ENCODE data around the gene SHISA7. TPM values are rescaled to one million over a fixed set of nuclear protein-coding genes. Genes with fewer than 3 reads are reported as not detected.
"Not testable (repeated sequence)": the region's sequence is repeated elsewhere in the genome, so short reads cannot be mapped to it uniquely, and the experiment has no call there.

Gene SHISA7
- total and polyA plus RNA-seq, 5 donors = 0.05 TPM; not detected in 4

GRCh38 chr19:55451965-55452748 is 9.1 kb upstream of the SHISA7 start:
- Histone ChIP-seq H3K9me3 (ENCODE audit: control insufficient read depth, low read length) (no peaks in the 10 kb centered on the region), H3K27me3 (ENCODE audit: control insufficient read depth, insufficient read depth) (no peaks in the 10 kb centered on the region), H3K4me1 (ENCODE audit: control insufficient read depth, insufficient read depth, low read length) (no peaks in the 10 kb centered on the region), H3K27ac (ENCODE audit: low read length) (no peak overlapping the region), H3K4me3 (ENCODE audit: low read length) (no peak overlapping the region)
- intact Hi-C loops (cut with DNase I) = no loop called here
- ATAC-seq (no peak), DNase-seq (peak in 2 of 3 donors; percentile 64 to 73)
- 2% methylated on average over 57 of the region's 57 CpGs for WGBS

GRCh38 chr19:55451163-55451964 is 8.3 kb upstream of the SHISA7 start:
- Histone ChIP-seq H3K27me3 (ENCODE audit: control insufficient read depth, insufficient read depth) (no peaks in the 10 kb centered on the region), H3K27ac (ENCODE audit: low read length) (no peak overlapping the region), H3K4me3 (ENCODE audit: low read length) (no peak overlapping the region), H3K4me1 (ENCODE audit: control insufficient read depth, insufficient read depth, low read length) (no peaks in the 10 kb centered on the region), H3K9me3 (ENCODE audit: control insufficient read depth, low read length) (no peaks in the 10 kb centered on the region)
- 1% methylated on average over 80 of the region's 80 CpGs for WGBS
- intact Hi-C loops (cut with DNase I) = no loop called here
- DNase-seq (peak in 1 of 3 donors; percentile 61), ATAC-seq (no peak)

DNA sequence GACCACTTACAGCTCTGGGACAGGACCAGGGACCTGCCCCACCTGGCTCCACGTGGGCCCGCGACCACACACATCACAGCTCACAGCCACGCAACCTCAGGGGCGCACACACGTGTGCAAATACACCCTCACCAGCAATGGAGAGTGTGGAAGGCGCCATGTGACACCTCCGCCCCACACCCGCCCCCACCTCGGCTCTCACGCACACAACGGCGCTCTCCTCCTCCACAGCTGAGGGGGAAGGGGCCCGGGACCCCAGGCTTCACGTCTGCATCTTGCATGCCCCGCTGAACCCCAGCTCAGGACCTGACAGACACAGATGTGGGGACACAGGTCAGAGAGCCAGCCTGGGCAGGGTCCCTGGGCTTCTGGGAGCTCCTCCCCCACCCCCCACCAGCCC is 6.4 kb upstream of the SHISA7 start:
- H3K27me3 ChIP-seq (ENCODE audit: control insufficient read depth, insufficient read depth) = no peaks in the 10 kb centered on the region
- no peak overlapping the region for H3K27ac ChIP-seq (ENCODE audit: low read length)
- H3K4me3 ChIP-seq (ENCODE audit: low read length) = no peak overlapping the region
- 34% methylated on average over 16 of the region's 16 CpGs for WGBS
- no peak for ATAC-seq
- peak in 1 of 3 donors; percentile 33 for DNase-seq
- no peaks in the 10 kb centered on the region for H3K4me1 ChIP-seq (ENCODE audit: control insufficient read depth, insufficient read depth, low read length)
- intact Hi-C loops (cut with DNase I) = no loop called here
- no peaks in the 10 kb centered on the region for H3K9me3 ChIP-seq (ENCODE audit: control insufficient read depth, low read length)

DNA sequence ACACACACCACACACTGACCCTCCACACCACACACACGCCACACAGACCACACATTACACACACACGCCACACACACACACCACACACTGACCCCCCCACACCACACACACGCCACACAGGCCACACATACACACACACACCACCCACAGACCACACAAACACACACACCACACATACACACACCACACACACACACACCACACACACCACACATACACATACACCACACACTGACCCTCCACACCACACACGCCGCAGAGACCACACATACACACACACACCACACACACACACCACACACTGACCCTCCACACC is 5.0 kb upstream of the SHISA7 start:
- H3K4me3 ChIP-seq (ENCODE audit: low read length); intact Hi-C loops (cut with DNase I); H3K4me1 ChIP-seq (ENCODE audit: control insufficient read depth, insufficient read depth, low read length); ATAC-seq; DNase-seq; H3K27me3 ChIP-seq (ENCODE audit: control insufficient read depth, insufficient read depth); H3K9me3 ChIP-seq (ENCODE audit: control insufficient read depth, low read length); H3K27ac ChIP-seq (ENCODE audit: low read length): not testable (repeated sequence)
- 89% methylated on average over 5 of the region's 5 CpGs for WGBS

GRCh38 chr19:55447421-55448174 is 4.5 kb upstream of the SHISA7 start:
- 30% methylated on average over 16 of the region's 16 CpGs for WGBS
- intact Hi-C loops (cut with DNase I) = no loop called here
- Histone ChIP-seq H3K4me1 (ENCODE audit: control insufficient read depth, insufficient read depth, low read length) (no peaks in the 10 kb centered on the region), H3K4me3 (ENCODE audit: low read length) (no peak overlapping the region), H3K9me3 (ENCODE audit: control insufficient read depth, low read length) (no peaks in the 10 kb centered on the region), H3K27ac (ENCODE audit: low read length) (no peak overlapping the region), H3K27me3 (ENCODE audit: control insufficient read depth, insufficient read depth) (no peaks in the 10 kb centered on the region)
- DNase-seq = peak in 2 of 3 donors; percentile 49 to 51
- peak; percentile 23 to 28 for ATAC-seq

DNA sequence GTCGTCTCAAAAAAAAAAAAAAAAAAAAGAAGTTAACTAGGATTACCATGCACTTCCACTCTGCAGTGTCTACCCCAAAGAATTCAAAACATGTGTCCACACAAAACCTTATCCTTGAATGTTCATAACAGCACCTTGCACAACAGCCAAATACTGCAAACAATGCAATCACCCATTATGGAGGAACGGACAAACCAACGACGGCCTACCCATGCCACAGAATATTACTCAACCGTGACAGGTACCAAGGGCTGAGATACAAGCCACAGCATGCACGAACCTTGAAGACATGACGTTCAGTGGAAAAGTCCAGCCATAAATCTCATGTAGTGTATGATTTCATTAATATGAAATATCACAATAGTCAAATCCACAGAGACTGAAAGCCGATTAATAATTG is 3.0 kb upstream of the SHISA7 start:
- ATAC-seq = no peak
- Histone ChIP-seq H3K27me3 (ENCODE audit: control insufficient read depth, insufficient read depth) (no peaks in the 10 kb centered on the region), H3K4me3 (ENCODE audit: low read length) (no peak overlapping the region), H3K27ac (ENCODE audit: low read length) (no peak overlapping the region), H3K4me1 (ENCODE audit: control insufficient read depth, insufficient read depth, low read length) (no peaks in the 10 kb centered on the region), H3K9me3 (ENCODE audit: control insufficient read depth, low read length) (no peaks in the 10 kb centered on the region)
- intact Hi-C loops (cut with DNase I) = no loop called here
- no peak for DNase-seq
- WGBS = 77% methylated on average over 8 of the region's 8 CpGs

- no peaks in the 10 kb centered on the region for H3K4me1 ChIP-seq (ENCODE audit: control insufficient read depth, insufficient read depth, low read length)
- ATAC-seq (no peak), DNase-seq (no peak)
- H3K4me3 ChIP-seq (ENCODE audit: low read length) = no peak overlapping the region
- intact Hi-C loops (cut with DNase I) = no loop called here
- 40% methylated on average over 11 of the region's 11 CpGs for WGBS
- no peak overlapping the region for H3K27ac ChIP-seq (ENCODE audit: low read length)
- H3K9me3 ChIP-seq (ENCODE audit: control insufficient read depth, low read length) = no peaks in the 10 kb centered on the region
- H3K27me3 ChIP-seq (ENCODE audit: control insufficient read depth, insufficient read depth) = no peaks in the 10 kb centered on the region
These were observed 1.5 kb upstream of the SHISA7 start for GRCh38 chr19:55444646-55445045.

- Histone ChIP-seq H3K27ac (ENCODE audit: low read length) (no peak overlapping the region), H3K9me3 (ENCODE audit: control insufficient read depth, low read length) (no peaks in the 10 kb centered on the region), H3K4me3 (ENCODE audit: low read length) (no peak overlapping the region), H3K27me3 (ENCODE audit: control insufficient read depth, insufficient read depth) (no peaks in the 10 kb centered on the region), H3K4me1 (ENCODE audit: control insufficient read depth, insufficient read depth, low read length) (no peaks in the 10 kb centered on the region)
- intact Hi-C loops (cut with DNase I) = no loop called here
- DNase-seq (no peak), ATAC-seq (no peak)
- 32% methylated on average over 18 of the region's 18 CpGs for WGBS
These were observed 852 bp upstream of the SHISA7 start for GRCh38 chr19:55443824-55444480.

DNA sequence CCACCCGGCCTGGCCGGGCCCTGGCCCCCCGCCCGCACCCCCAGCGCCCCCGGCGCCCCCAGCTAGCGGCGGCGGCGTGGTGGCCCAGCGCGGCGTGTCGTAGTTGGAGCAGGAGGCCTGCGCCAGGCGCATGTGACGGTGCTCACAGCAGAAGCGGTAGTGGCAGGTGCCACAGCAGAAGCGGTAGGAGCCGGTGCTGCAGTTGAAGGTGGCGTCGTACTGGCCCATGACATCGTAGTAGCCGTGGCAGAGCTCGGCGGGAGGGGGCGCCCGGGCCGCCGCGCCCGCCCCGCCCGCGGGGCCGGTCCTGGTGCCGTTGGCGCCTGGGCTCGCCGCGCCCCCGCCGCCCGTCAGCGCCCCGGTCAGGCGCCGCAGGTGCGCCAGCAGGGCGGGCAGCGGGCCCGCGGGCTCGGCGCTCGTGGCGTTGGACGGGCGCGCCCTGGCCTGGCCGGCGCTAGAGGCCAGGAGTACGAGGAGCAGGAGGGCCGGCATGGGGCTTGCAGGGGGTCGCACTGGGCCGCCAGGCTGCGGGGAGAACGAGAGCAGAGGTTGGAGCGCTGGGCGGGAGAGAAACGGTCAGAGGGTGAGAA is 633 bp downstream of the SHISA7 start:
- Histone ChIP-seq H3K27me3 (ENCODE audit: control insufficient read depth, insufficient read depth) (no peaks in the 10 kb centered on the region), H3K4me1 (ENCODE audit: control insufficient read depth, insufficient read depth, low read length) (no peaks in the 10 kb centered on the region), H3K4me3 (ENCODE audit: low read length) (no peak overlapping the region), H3K9me3 (ENCODE audit: control insufficient read depth, low read length) (no peaks in the 10 kb centered on the region), H3K27ac (ENCODE audit: low read length) (no peak overlapping the region)
- 1% methylated on average over 72 of the region's 72 CpGs for WGBS
- intact Hi-C loops (cut with DNase I) = no loop called here
- DNase-seq = no peak
- ATAC-seq = no peak

DNA sequence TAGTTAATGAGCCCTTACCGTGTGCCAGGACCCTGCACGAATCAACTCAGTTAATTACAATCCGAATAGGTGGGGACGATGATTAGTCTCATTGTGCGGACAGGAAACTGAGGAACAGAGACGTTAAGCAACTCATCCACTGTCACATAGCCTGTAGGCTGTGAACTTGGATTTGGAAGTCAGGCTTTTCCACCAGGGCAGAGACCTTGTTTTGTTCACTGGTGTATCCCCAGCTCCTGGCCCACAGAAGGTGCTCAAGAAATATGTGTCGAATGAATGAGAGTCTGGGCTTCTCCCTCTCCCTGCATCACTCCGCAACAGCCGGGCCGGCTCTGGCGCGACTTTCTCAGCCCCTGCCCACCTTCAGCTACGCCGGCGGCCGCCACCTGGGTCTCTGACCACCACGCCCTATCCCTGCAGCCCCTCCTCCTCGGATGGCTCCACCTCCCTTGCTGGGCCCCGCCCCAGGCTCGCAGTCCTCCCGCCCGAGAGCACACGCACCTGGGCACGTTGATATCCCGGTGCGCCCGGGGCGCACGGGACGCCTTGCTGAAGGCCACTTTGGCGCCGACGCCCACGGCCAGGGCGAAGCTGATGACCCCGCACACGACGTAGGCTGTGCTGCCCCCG is 1.3 kb downstream of the SHISA7 start:
- H3K9me3 ChIP-seq (ENCODE audit: control insufficient read depth, low read length) = no peaks in the 10 kb centered on the region
- DNase-seq = peak in 1 of 3 donors; percentile 53
- no peak overlapping the region for H3K4me3 ChIP-seq (ENCODE audit: low read length)
- 3% methylated on average over 39 of the region's 39 CpGs for WGBS
- intact Hi-C loops (cut with DNase I) = no loop called here
- H3K27ac ChIP-seq (ENCODE audit: low read length) = no peak overlapping the region
- no peaks in the 10 kb centered on the region for H3K4me1 ChIP-seq (ENCODE audit: control insufficient read depth, insufficient read depth, low read length)
- ATAC-seq = no peak
- no peaks in the 10 kb centered on the region for H3K27me3 ChIP-seq (ENCODE audit: control insufficient read depth, insufficient read depth)
